Measurements from ENCODE around the gene AGAP3.

AGAP3 gene

DNA sequence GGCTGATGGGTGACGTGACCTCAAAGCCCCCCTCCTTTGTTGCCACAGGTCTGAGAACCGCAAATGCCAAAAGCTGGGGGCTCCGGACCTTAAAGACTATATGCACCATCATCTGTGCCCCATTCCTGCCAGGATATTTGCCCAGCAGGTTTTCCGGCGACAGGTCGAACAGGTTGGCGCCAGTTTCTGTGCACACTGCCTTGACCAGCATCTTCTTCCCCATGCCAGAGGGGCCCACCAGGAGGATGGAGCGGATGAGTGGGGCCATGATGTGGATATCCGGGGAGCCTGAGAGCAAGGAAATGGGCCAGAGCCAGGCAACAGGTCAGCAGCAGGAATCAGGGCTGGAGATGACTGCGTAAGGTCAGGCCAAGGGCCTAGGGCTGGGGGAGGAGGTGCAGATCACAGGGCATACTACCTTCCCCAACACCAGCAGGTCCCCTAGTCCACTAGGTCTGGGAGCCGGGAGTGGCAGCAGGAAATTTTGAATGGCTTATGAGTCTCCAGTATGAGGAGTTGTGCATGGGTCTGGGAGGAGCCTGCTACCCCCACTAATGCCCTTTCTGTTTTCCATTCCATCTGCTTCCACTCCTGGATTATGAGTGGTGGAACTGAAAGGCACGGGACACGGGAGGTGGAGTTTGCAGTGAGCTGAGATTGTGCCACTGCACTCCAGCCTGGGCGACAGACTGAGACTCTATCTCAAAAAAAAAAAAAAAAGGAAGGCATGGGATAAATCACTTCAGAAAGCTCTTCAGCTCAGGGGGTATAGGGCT, 107.1 kb downstream of the AGAP3 start:
- no peak for TF ChIP-seq CTCF (IDR thresholded peaks at IDR 0.05)
- H3K27ac ChIP-seq = no peak overlapping the region
- DNase-seq (ENCODE audit: low spot score) = no peak
- H3K4me3 ChIP-seq = no peak overlapping the region

Data from coronary artery (tissue), 2 donors.